AG04450 (cell line): ENCODE data around the gene PRPS1. TPM values are rescaled to one million over a fixed set of nuclear protein-coding genes. Genes with fewer than 3 reads are reported as not detected.

Experiments
- CTCF ChIA-PET: fragments of 300-600, 350-600 bp; formaldehyde crosslinking; extraction: SDS; loops from one replicate; lab custom pipeline; 2022; ENCODE audit warnings: antibody characterized with exemption, inconsistent platforms; lab: Charles Lee
- POLR2A ChIA-PET: fragments of 350-600 bp; formaldehyde crosslinking; extraction: SDS; loops from one replicate; lab custom pipeline; 2021; ENCODE audit warnings: antibody characterized with exemption, inconsistent platforms; lab: Yijun Ruan, JAX
- DNase-seq: peaks from one replicate; pipeline ENCODE4 v3.0.0-alpha.2; 2011; ENCODE audit warnings: low read depth, low spot score
- H3K27ac ChIP-seq: one replicate; pipeline ENCODE4 v1.5.1; 2012; ENCODE audit warnings: low read depth, low read length, control low read depth
- H3K27me3 ChIP-seq: one replicate; pipeline ENCODE4 v1.6.0; 2012; ENCODE audit warnings: low read length; ENCODE audit not compliant: control insufficient read depth, insufficient read depth
- H3K4me3 ChIP-seq: 2 replicates; pipeline ENCODE4 v1.5.1; 2011; ENCODE audit warnings: mild to moderate bottlenecking, low read depth, low read length, control low read depth
- H3K9me3 ChIP-seq: 2 replicates; pipeline ENCODE4 v1.5.1; 2012; ENCODE audit warnings: low read length; ENCODE audit not compliant: control insufficient read depth, insufficient read depth
- polyA plus RNA-seq: library from polyadenylated mRNA; depleted of rRNA; stranded (reverse); fragments of >200 nt; gene quantifications from 2 replicates; pipeline ENCODE4 v1.2.3, GENCODE V29; 2011; rRNA removed
- TF ChIP-seq, protein P1 (sequence below): IDR thresholded peaks from 2 replicates; pipeline ENCODE4 v1.5.1; 2011; ENCODE audit warnings: low read depth, low read length, control low read depth, inconsistent platforms

The PRPS1 gene
- polyA plus RNA-seq, 1 experiment, result 67.9 TPM

DNA sequence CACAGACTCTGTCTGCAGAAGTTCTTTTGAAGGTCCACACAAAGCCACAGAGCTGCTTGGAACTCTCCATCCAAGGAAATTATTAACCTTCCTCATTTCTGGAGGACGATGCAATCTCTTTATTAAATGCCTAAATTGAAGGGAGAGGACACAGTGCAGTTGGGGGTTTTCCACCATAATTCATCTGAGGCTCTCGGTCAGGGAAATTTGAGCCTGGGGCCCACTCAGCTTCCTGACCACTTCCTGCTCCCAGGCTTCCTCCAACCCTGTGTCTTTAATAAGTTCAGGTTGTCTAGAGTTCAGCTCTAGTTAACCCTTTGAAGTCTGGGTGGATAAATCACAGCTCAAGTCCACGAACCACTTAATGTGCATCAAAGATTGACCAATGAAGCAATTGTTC lies 58.5 kb downstream of the PRPS1 start:
- DNase-seq, result no peak
- ChIA-PET POLR2A (no interaction called here), CTCF (interaction anchor here (0.7 to 1.5 kb wide), 3 partner anchors 15 to 399 kb away, joined by 3 to 6 read pairs (median 4); no protein-coding TSS in a partner anchor)
- Histone ChIP-seq H3K27ac (no peak overlapping the region), H3K9me3 (no peaks in the 10 kb centered on the region), H3K27me3 (no peaks in the 10 kb centered on the region), H3K4me3 (no peak overlapping the region)
- TF ChIP-seq, protein P1, sequence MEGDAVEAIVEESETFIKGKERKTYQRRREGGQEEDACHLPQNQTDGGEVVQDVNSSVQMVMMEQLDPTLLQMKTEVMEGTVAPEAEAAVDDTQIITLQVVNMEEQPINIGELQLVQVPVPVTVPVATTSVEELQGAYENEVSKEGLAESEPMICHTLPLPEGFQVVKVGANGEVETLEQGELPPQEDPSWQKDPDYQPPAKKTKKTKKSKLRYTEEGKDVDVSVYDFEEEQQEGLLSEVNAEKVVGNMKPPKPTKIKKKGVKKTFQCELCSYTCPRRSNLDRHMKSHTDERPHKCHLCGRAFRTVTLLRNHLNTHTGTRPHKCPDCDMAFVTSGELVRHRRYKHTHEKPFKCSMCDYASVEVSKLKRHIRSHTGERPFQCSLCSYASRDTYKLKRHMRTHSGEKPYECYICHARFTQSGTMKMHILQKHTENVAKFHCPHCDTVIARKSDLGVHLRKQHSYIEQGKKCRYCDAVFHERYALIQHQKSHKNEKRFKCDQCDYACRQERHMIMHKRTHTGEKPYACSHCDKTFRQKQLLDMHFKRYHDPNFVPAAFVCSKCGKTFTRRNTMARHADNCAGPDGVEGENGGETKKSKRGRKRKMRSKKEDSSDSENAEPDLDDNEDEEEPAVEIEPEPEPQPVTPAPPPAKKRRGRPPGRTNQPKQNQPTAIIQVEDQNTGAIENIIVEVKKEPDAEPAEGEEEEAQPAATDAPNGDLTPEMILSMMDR, result no peak

DNA sequence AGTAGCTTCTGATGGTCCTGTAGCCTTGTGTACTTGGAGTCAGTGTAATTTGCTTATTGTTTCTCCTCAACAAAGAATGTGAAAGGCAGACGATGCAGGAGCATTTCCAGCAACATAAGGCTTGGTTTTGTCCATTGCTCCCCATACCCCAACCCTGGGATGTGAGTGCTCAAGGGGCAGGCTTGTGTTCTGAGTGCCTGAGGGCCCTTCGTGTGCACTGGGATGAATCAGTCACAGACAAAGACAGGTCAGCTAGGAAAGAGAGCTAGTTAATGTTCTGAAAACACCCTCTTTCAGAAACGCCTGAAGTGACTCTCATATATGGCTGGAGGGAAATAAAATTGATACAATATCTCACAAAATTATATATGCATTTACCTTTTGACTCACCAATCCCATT lies 59.1 kb downstream of the PRPS1 start:
- DNase-seq, result no peak
- Histone ChIP-seq H3K27me3 (no peaks in the 10 kb centered on the region), H3K4me3 (no peak overlapping the region), H3K27ac (no peak overlapping the region), H3K9me3 (no peaks in the 10 kb centered on the region)
- ChIA-PET CTCF (interaction anchor here (0.7 to 1.5 kb wide), 3 partner anchors 15 to 400 kb away, joined by 3 to 6 read pairs (median 4); no protein-coding TSS in a partner anchor), POLR2A (no interaction called here)
- TF ChIP-seq, protein P1, result no peak

DNA sequence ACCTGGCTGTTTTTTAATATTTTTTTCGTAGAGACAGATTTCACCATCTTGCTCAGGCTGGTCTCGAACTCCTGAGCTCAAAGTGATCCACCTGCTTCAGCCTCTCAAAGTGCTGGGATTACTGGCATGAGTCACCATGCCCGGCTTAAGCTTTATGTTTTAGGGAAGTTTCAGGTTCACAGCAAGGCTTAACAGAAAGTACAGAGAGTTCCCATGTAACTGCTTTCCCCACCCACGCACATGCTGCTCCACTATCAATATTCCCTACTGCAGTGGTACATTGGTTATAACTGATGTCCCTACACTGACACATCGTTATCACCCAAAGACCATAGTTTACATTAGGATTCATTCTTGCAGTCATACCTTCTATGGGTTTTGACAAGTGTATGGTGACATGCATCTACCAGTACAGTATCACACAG lies 62.7 kb downstream of the PRPS1 start:
- Histone ChIP-seq H3K27ac (no peak overlapping the region), H3K27me3 (no peaks in the 10 kb centered on the region), H3K4me3 (no peak overlapping the region), H3K9me3 (no peaks in the 10 kb centered on the region)
- CTCF ChIA-PET, result no interaction called here
- no peak for DNase-seq
- TF ChIP-seq, protein P1, result no peak
- POLR2A ChIA-PET, result no interaction called here

DNA sequence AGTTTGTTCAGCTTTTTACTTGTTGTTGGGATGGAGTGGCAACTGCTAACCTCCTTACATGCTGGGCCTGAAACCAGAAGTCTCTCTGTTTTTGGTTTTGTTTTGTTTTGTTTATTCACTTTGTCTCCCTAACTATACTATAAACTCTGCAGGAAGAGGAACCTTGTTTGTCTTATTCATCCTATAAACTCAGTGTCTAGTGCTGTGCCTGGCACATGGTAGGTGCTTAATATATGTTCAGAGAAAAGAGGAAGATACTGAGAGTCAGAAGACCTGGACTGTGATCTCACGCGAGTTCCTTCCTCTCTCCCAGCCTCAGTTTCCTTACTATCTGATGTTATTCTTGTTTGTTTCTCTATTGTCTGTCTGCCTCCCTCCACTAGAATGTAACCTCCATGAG lies 71.3 kb downstream of the PRPS1 start:
- Histone ChIP-seq H3K4me3 (no peak overlapping the region), H3K27me3 (peaks cover 3% of the 10 kb centered on the region), H3K9me3 (no peaks in the 10 kb centered on the region), H3K27ac (no peak overlapping the region)
- CTCF ChIA-PET, result no interaction called here
- TF ChIP-seq, protein P1, result no peak
- no peak for DNase-seq
- POLR2A ChIA-PET, result no interaction called here

DNA sequence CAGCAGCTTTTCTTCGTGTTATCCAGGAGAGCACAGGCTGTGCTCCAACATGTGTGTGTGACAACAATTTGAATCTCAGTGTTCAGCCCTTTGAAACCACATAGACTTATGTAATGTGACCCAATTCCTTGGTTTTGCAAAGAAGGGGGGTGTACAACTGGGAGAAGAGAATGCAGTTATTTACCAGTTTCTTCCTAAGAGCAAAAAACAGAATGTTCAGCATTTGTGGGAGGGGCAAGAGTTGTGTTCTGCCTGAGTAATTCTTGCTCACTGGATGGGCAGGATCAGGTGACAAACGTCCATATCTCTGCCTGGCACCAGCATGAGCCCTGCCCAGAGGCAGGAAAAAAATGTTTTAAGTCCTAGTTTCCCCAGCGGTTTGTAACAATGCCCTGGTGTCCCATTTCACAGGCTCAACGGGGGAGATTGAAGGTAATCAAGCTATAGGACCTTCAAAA lies 72.0 kb downstream of the PRPS1 start:
- Histone ChIP-seq H3K4me3 (no peak overlapping the region), H3K27me3 (peaks cover 3% of the 10 kb centered on the region), H3K27ac (no peak overlapping the region), H3K9me3 (no peaks in the 10 kb centered on the region)
- TF ChIP-seq, protein P1, result no peak
- DNase-seq, result no peak
- CTCF ChIA-PET, result interaction anchor here (1.0 to 1.4 kb wide), 2 partner anchors 27 to 41 kb away, joined by 3 to 4 read pairs; no protein-coding TSS in a partner anchor
- POLR2A ChIA-PET, result no interaction called here

Other genes with a start within 250 kb of the PRPS1 start
- gene FRMPD3, start 178.9 kb upstream of the PRPS1 start, polyA plus RNA-seq, result 0.01 and 0.04 TPM in 2 replicates
- gene TSC22D3, start 147.3 kb downstream of the PRPS1 start, polyA plus RNA-seq, result 22.4 and 25.3 TPM in 2 replicates
- not detected in 2 replicates for gene NCBP2L, start 149.2 kb downstream of the PRPS1 start, polyA plus RNA-seq
- 1.3 and 1.6 TPM in 2 replicates for gene MID2, start 197.4 kb downstream of the PRPS1 start, polyA plus RNA-seq